Stimulated activated naive B cell treated with anti-CD40 and anti-IgM and Interleukin-4, amounts not matched to agents 10 μg/mL and 1 μg/mL and 100 μg/mL, for 72 hours (primary cell): Measurements from ENCODE around the gene RAB3D.
"Not testable (repeated sequence)": the region's sequence is repeated elsewhere in the genome, so short reads cannot be mapped to it uniquely, and the experiment has no call there.

Source experiments
- ATAC-seq, 2 donors: fragments of 150-1000 bp; cut with Tn5 transposase; replicated peaks; 2 replicates each; pipeline ENCODE4 v1.10.0; 2021; ENCODE audit warnings: moderate library complexity in 1 of 2
- DNase-seq: peaks from one replicate; pipeline ENCODE4 v3.0.0; 2021
- H3K27ac Mint-ChIP-seq: one replicate; pipeline ENCODE4 v1.8.0; 2022; ENCODE audit warnings: mild to moderate bottlenecking, mixed read lengths
- H3K27me3 Mint-ChIP-seq, 2 donors: one replicate each; pipeline ENCODE4 v1.8.0; 2022; ENCODE audit warnings: mixed read lengths in 2 of 2
- H3K36me3 Mint-ChIP-seq, 2 donors: one replicate each; pipeline ENCODE4 v1.8.0; 2022; ENCODE audit warnings: mixed read lengths in 2 of 2, mild to moderate bottlenecking in 1 of 2
- H3K4me1 Mint-ChIP-seq, 2 donors: one replicate each; pipeline ENCODE4 v1.8.0; 2022; ENCODE audit warnings: mixed read lengths in 2 of 2, mild to moderate bottlenecking in 1 of 2
- H3K4me3 Mint-ChIP-seq, 2 donors: one replicate each; pipeline ENCODE4 v1.8.0; 2022; ENCODE audit warnings: mild to moderate bottlenecking in 2 of 2, mixed read lengths in 2 of 2, moderate library complexity in 1 of 2
- H3K9me3 Mint-ChIP-seq, 2 donors: one replicate each; pipeline ENCODE4 v1.8.0; 2022; ENCODE audit warnings: mixed read lengths in 2 of 2, mild to moderate bottlenecking in 1 of 2

The RAB3D gene

GRCh38 chr19:11320278-11320995 lies 19.0 kb downstream of the RAB3D start:
- H3K27ac Mint-ChIP-seq, H3K36me3 Mint-ChIP-seq, H3K9me3 Mint-ChIP-seq, DNase-seq, H3K27me3 Mint-ChIP-seq: not testable (repeated sequence)
- ATAC-seq = peak in 1 of 2 donors; percentile 19
- H3K4me3 Mint-ChIP-seq = peak overlapping the region in 1 of 2 donors; percentile 5
- peaks cover 37 to 55% of the 10 kb centered on the region in 2 donors for H3K4me1 Mint-ChIP-seq

DNA sequence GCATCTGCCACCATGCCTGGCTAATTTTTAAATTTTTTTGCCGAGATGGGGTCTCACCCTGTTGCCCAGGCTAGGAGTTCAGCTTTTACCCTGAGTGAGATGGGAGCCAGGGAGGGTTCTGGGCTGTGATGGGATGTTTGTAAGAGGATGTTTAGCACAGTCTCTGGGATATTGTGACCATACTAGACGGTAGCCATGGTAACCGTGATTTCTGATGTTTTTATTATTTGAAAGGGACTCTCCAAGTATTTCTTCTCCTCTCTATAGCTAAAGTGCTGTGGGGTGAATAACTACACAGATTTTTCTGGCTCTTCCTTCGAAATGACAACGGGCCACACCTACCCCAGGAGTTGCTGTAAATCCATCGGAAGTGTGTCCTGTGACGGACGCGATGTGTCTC lies 33.1 kb downstream of the RAB3D start:
- DNase-seq (no peak), ATAC-seq (no peak)
- H3K4me1 Mint-ChIP-seq = no peaks in the 10 kb centered on the region
- peaks cover 8 to 15% of the 10 kb centered on the region in 2 donors for H3K27me3 Mint-ChIP-seq
- H3K4me3 Mint-ChIP-seq = no peak overlapping the region
- no peak overlapping the region for H3K27ac Mint-ChIP-seq
- H3K9me3 Mint-ChIP-seq = no peaks in the 10 kb centered on the region
- no peaks in the 10 kb centered on the region for H3K36me3 Mint-ChIP-seq

GRCh38 chr19:11304936-11305335 lies 34.5 kb downstream of the RAB3D start:
- DNase-seq (no peak), ATAC-seq (no peak)
- Mint-ChIP-seq H3K36me3 (no peaks in the 10 kb centered on the region), H3K4me1 (no peaks in the 10 kb centered on the region), H3K9me3 (no peaks in the 10 kb centered on the region), H3K27ac (no peak overlapping the region), H3K4me3 (no peak overlapping the region), H3K27me3 (peaks cover 9 to 12% of the 10 kb centered on the region in 2 donors)

DNA sequence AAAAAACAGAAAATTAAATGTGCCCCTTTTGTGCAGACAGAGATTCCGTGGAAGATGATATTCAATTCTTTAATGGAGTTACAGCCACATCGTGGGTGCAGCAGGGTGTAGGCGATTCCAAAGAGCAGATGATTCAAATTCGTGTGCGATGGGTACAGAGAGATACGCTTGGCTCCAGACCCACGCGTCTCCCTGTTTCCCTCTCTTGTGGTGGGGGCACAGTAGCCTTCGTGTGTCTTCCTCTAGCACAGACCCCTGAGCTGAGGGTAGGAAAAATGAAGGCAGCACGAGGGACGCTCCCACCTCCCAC lies 38.7 kb downstream of the RAB3D start:
- Mint-ChIP-seq H3K4me3 (no peak overlapping the region), H3K27me3 (peaks cover 10 to 14% of the 10 kb centered on the region in 2 donors), H3K27ac (no peak overlapping the region), H3K9me3 (no peaks in the 10 kb centered on the region), H3K4me1 (no peaks in the 10 kb centered on the region), H3K36me3 (no peaks in the 10 kb centered on the region)
- ATAC-seq (no peak), DNase-seq (no peak)

GRCh38 chr19:11299946-11300810 lies 39.3 kb downstream of the RAB3D start:
- H3K27me3 Mint-ChIP-seq = peaks cover 10 to 14% of the 10 kb centered on the region in 2 donors
- ATAC-seq = no peak
- H3K4me3 Mint-ChIP-seq = no peak overlapping the region
- H3K36me3 Mint-ChIP-seq = no peaks in the 10 kb centered on the region
- no peaks in the 10 kb centered on the region for H3K9me3 Mint-ChIP-seq
- H3K4me1 Mint-ChIP-seq = no peaks in the 10 kb centered on the region
- no peak overlapping the region for H3K27ac Mint-ChIP-seq
- DNase-seq = no peak

DNA sequence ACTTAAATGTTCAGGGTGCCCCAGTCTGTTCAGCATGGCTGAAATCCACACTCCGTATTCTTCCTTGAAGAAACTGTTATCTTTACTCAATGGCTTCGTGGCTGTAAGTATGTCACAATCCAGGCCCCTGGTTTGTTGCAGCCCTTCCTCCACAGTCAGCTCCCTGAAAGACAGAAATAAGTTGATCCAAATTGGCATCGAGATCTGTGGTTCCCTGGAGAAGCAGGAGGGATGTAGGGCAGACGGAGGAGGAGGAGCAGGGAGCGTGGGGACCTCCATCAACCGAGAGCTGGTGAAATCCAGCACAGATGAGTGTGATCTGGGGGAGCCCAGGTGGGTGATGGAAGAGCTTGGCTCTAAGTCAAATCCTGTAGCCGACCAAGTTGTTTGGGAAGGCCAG lies 43.2 kb downstream of the RAB3D start:
- no peak for ATAC-seq
- Mint-ChIP-seq H3K9me3 (no peaks in the 10 kb centered on the region), H3K27ac (no peak overlapping the region), H3K4me1 (peaks cover 1 to 5% of the 10 kb centered on the region in 2 donors), H3K27me3 (peaks cover 5 to 34% of the 10 kb centered on the region in 2 donors), H3K36me3 (no peaks in the 10 kb centered on the region), H3K4me3 (no peak overlapping the region)
- no peak for DNase-seq

- peaks cover 1 to 5% of the 10 kb centered on the region in 2 donors for H3K4me1 Mint-ChIP-seq
- peaks cover 5 to 34% of the 10 kb centered on the region in 2 donors for H3K27me3 Mint-ChIP-seq
- H3K4me3 Mint-ChIP-seq = no peak within 1 kb of the TSS
Observed at GRCh38 chr19:11295665-11296245, 43.7 kb downstream of the RAB3D start, which contains the start of gene TSPAN16. TSPAN16 (plus strand) TSS chr19:11296160; CDS start chr19:11296298, 138 bp downstream.

GRCh38 chr19:11295180-11295579 lies 44.3 kb downstream of the RAB3D start:
- no peaks in the 10 kb centered on the region for H3K9me3 Mint-ChIP-seq
- H3K27me3 Mint-ChIP-seq = peaks cover 5 to 30% of the 10 kb centered on the region in 2 donors
- no peak overlapping the region for H3K27ac Mint-ChIP-seq
- H3K36me3 Mint-ChIP-seq = no peaks in the 10 kb centered on the region
- ATAC-seq (no peak), DNase-seq (no peak)
- no peak overlapping the region for H3K4me3 Mint-ChIP-seq
- peaks cover 1 to 5% of the 10 kb centered on the region in 2 donors for H3K4me1 Mint-ChIP-seq

More at GRCh38 chr19:11295665-11296245, 43.7 kb downstream of the RAB3D start, which contains the start of gene TSPAN16:
- DNase-seq (no peak), ATAC-seq (no peak)
- Mint-ChIP-seq H3K27ac (no peak within 1 kb of the TSS), H3K36me3 (no peaks in the 10 kb centered on the region), H3K9me3 (no peaks in the 10 kb centered on the region)

GRCh38 chr19:11293433-11294389 lies 45.7 kb downstream of the RAB3D start:
- Mint-ChIP-seq H3K4me3 (peak overlapping the region; percentile 59 to 62), H3K36me3 (no peaks in the 10 kb centered on the region), H3K27ac (no peak overlapping the region), H3K27me3 (peaks cover 9 to 29% of the 10 kb centered on the region in 2 donors), H3K4me1 (peaks cover 1 to 5% of the 10 kb centered on the region in 2 donors), H3K9me3 (no peaks in the 10 kb centered on the region)
- peak; percentile 82 for DNase-seq
- peak; percentile 99 for ATAC-seq

DNA sequence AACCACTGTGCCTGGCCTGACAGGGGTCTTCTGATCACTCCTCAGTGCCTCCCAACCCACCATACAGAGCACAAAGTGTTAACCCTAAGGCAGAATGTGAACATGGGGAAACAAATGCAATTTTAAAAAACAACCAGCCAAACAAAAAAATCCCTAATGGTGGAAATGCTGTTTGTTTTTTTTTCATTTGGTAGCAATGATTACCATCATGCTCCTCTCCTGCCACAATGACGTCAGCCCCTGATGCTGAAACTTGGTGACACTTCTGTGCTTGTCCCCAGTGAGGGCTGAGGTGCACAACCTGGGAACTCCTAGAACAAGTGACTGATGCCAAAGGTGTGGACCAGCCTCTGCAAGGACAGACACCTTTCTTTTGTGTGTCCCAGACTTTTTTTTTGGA lies 47.5 kb downstream of the RAB3D start:
- Mint-ChIP-seq H3K4me1 (peaks cover 1 to 5% of the 10 kb centered on the region in 2 donors), H3K9me3 (no peaks in the 10 kb centered on the region), H3K36me3 (no peaks in the 10 kb centered on the region), H3K27me3 (peaks cover 14 to 32% of the 10 kb centered on the region in 2 donors), H3K27ac (no peak overlapping the region), H3K4me3 (no peak overlapping the region)
- no peak for DNase-seq
- ATAC-seq = no peak

- H3K27me3 Mint-ChIP-seq = peaks cover 14 to 34% of the 10 kb centered on the region in 2 donors
- H3K4me3 Mint-ChIP-seq = no peak overlapping the region
- no peak for DNase-seq
- ATAC-seq = no peak
- no peak overlapping the region for H3K27ac Mint-ChIP-seq
- H3K9me3 Mint-ChIP-seq = no peaks in the 10 kb centered on the region
- H3K4me1 Mint-ChIP-seq = peaks cover 1 to 5% of the 10 kb centered on the region in 2 donors
- H3K36me3 Mint-ChIP-seq = no peaks in the 10 kb centered on the region
Observed at GRCh38 chr19:11291415-11291814, 48.0 kb downstream of the RAB3D start.

GRCh38 chr19:11290256-11290655 lies 49.2 kb downstream of the RAB3D start:
- H3K4me1 Mint-ChIP-seq = peaks cover 1 to 5% of the 10 kb centered on the region in 2 donors
- ATAC-seq (no peak), DNase-seq (no peak)
- H3K36me3 Mint-ChIP-seq = no peaks in the 10 kb centered on the region
- no peak overlapping the region for H3K4me3 Mint-ChIP-seq
- H3K27ac Mint-ChIP-seq = no peak overlapping the region
- H3K27me3 Mint-ChIP-seq = peaks cover 12 to 37% of the 10 kb centered on the region in 2 donors
- no peaks in the 10 kb centered on the region for H3K9me3 Mint-ChIP-seq

DNA sequence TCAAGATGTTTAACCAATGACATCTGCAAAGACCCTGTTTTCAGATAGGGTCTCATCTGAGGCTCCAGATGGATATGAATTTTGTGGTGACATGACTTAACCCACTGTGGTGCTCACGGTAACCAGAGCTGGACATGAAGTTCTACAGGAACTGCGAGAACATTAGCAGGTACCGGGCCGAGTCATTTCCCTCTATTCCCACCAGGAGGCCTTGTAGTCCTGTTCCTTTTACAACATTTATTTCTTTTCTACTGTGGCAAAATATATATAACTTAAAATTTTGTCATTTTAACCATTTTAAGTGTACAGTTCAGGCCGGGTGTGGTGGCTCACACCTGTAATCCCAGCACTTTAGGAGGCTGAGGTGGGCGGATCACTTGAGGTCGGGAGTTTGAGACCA lies 51.1 kb downstream of the RAB3D start:
- no peaks in the 10 kb centered on the region for H3K36me3 Mint-ChIP-seq
- H3K27me3 Mint-ChIP-seq = peaks cover 13 to 39% of the 10 kb centered on the region in 2 donors
- no peak for DNase-seq
- no peak overlapping the region for H3K27ac Mint-ChIP-seq
- no peaks in the 10 kb centered on the region for H3K9me3 Mint-ChIP-seq
- H3K4me1 Mint-ChIP-seq = no peaks in the 10 kb centered on the region
- no peak overlapping the region for H3K4me3 Mint-ChIP-seq
- ATAC-seq = no peak
